Endothelial cell (in vitro differentiated cells): Measurements from ENCODE around the gene AKAP13. TPM values are rescaled to one million over a fixed set of nuclear protein-coding genes. Genes with fewer than 3 reads are reported as not detected.

Source experiments
- DNase-seq: peaks from one replicate; pipeline ENCODE4 v3.0.0; 2021; ENCODE audit warnings: low spot score
- H3K27ac Mint-ChIP-seq: one replicate; pipeline ENCODE4 v1.8.0; 2021; ENCODE audit warnings: mixed read lengths, inconsistent platforms; ENCODE audit not compliant: unreplicated experiment
- H3K27me3 Mint-ChIP-seq: one replicate; pipeline ENCODE4 v1.8.0; 2021; ENCODE audit warnings: mild to moderate bottlenecking, moderate library complexity, mixed read lengths, inconsistent platforms; ENCODE audit not compliant: unreplicated experiment
- H3K36me3 Mint-ChIP-seq: one replicate; pipeline ENCODE4 v1.8.0; 2021; ENCODE audit warnings: mild to moderate bottlenecking, low read depth, mixed read lengths, inconsistent platforms; ENCODE audit not compliant: unreplicated experiment
- H3K4me1 Mint-ChIP-seq: one replicate; pipeline ENCODE4 v1.8.0; 2021; ENCODE audit warnings: mild to moderate bottlenecking, mixed read lengths, inconsistent platforms; ENCODE audit not compliant: unreplicated experiment
- H3K4me3 Mint-ChIP-seq: one replicate; pipeline ENCODE4 v1.8.0; 2021; ENCODE audit warnings: mild to moderate bottlenecking, mixed read lengths, inconsistent platforms; ENCODE audit not compliant: unreplicated experiment
- H3K9me3 Mint-ChIP-seq: one replicate; pipeline ENCODE4 v1.8.0; 2021; ENCODE audit warnings: mixed read lengths, inconsistent platforms; ENCODE audit not compliant: unreplicated experiment
- CTCF ChIP-seq: fragments of 200-600 bp; sonication (generic); IDR thresholded peaks from one replicate; pipeline ENCODE4 v1.5.0; 2021; ENCODE audit warnings: antibody characterized with exemption; ENCODE audit not compliant: unreplicated experiment
- total RNA-seq: library from RNA; stranded (reverse); fragmentation: NEBNext Ultra II Directional; extraction: Animal tissue kit (Norgen Biotek cat#: 25700); gene quantifications from one replicate; pipeline ENCODE4 v1.2.1, GENCODE V29; 2021; ENCODE audit not compliant: unreplicated experiment

The AKAP13 gene
- total RNA-seq, 1 donor from 2014 or later, result 249 TPM

DNA sequence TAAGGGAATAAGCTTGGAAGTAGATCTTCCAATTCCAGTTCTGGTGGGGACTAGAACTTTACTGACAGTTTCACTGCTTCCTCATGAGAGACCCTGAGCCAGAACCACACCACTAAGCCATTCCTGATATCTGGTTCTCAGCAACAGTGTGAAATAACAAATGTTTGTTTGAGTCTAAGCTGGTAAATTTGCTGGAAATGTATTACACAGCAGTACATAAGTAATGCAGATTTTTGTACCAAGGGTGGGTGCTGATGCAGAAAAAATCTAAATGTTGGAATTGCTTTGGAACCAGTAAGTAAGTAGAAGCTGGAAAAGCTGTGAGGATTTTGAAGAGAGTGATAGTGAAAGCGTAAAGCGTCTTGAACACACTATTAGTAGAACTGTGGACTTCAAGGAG, 14.4 kb upstream of the AKAP13 start:
- Mint-ChIP-seq H3K4me3 (no peak overlapping the region), H3K9me3 (no peaks in the 10 kb centered on the region), H3K4me1 (peaks cover 10% of the 10 kb centered on the region), H3K36me3 (no peaks in the 10 kb centered on the region), H3K27ac (no peak overlapping the region), H3K27me3 (peaks cover 2% of the 10 kb centered on the region)
- no peak for DNase-seq
- no peak for TF ChIP-seq CTCF

- Mint-ChIP-seq H3K4me3 (no peak overlapping the region), H3K27ac (no peak overlapping the region), H3K36me3 (no peaks in the 10 kb centered on the region), H3K9me3 (no peaks in the 10 kb centered on the region), H3K4me1 (peaks cover 10% of the 10 kb centered on the region), H3K27me3 (peaks cover 2% of the 10 kb centered on the region)
- no peak for TF ChIP-seq CTCF
- no peak for DNase-seq
Observed at GRCh38 chr15:85367741-85368140, 12.7 kb upstream of the AKAP13 start.

DNA sequence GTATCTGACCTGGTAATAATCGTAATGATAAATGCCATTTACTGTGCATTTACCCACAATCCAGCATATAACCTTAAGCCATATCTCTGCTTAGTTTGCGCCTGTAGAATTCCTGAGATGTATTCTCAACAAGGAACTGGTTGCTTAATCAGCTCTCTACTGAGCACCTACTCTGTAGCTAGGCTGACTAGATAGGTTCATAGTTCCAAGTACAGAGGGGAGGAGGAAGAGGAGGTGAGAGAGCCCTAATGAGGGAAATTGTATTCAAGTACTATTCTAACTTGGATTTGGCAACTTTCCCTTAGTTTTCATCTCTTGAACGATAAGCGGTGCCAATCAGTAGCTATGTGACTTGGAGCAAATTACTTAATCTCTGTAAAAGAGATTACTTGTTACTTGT, 5.6 kb upstream of the AKAP13 start:
- Mint-ChIP-seq H3K9me3 (no peaks in the 10 kb centered on the region), H3K36me3 (no peaks in the 10 kb centered on the region), H3K27me3 (peaks cover 2% of the 10 kb centered on the region), H3K4me1 (peaks cover 7% of the 10 kb centered on the region), H3K27ac (no peak overlapping the region), H3K4me3 (no peak overlapping the region)
- no peak for TF ChIP-seq CTCF
- DNase-seq, result no peak

- DNase-seq, result no peak
- Mint-ChIP-seq H3K9me3 (no peaks in the 10 kb centered on the region), H3K4me1 (peaks cover 16% of the 10 kb centered on the region), H3K4me3 (no peak overlapping the region), H3K27me3 (peaks cover 3% of the 10 kb centered on the region), H3K27ac (no peak overlapping the region), H3K36me3 (no peaks in the 10 kb centered on the region)
- TF ChIP-seq CTCF, result no peak
Observed at GRCh38 chr15:85377269-85377668, 3.1 kb upstream of the AKAP13 start.

GRCh38 chr15:85377986-85378385, 2.4 kb upstream of the AKAP13 start:
- Mint-ChIP-seq H3K27me3 (peaks cover 5% of the 10 kb centered on the region), H3K27ac (no peak overlapping the region), H3K36me3 (no peaks in the 10 kb centered on the region), H3K4me1 (peaks cover 23% of the 10 kb centered on the region), H3K9me3 (no peaks in the 10 kb centered on the region), H3K4me3 (no peak overlapping the region)
- no peak for DNase-seq
- TF ChIP-seq CTCF, result no peak
